Endothelial cell of umbilical vein (primary cell): ENCODE results near the gene RANGAP1. TPM values are rescaled to one million over a fixed set of nuclear protein-coding genes. Genes with fewer than 3 reads are reported as not detected.

Source experiments
- BruUV-seq: library from RNA; stranded (reverse); fragments of 400-500 nt; replicated peaks from 2 replicates; lab custom pipeline; 2021; lab: Mats Ljungman, UMichigan
- CTCF ChIA-PET: fragments of 300-600, 350-600 bp; sonication (Branson Sonifier 250); formaldehyde crosslinking; loops from one replicate; lab custom pipeline; 2021; ENCODE audit warnings: antibody characterized with exemption, inconsistent platforms; lab: Charles Lee
- POLR2A ChIA-PET: fragments of 300-600, 350-600 bp; sonication (Branson Sonifier 250); formaldehyde crosslinking; loops from one replicate; lab custom pipeline; 2021; ENCODE audit warnings: antibody characterized with exemption, inconsistent platforms; lab: Charles Lee
- DNase-seq: peaks from one replicate; pipeline ENCODE4 v3.0.0-alpha.2; 2011; ENCODE audit warnings: low read depth, low spot score
- FAIRE-seq: peaks from 2 replicates; lab custom pipeline; 2011; peaks lifted over from hg19 to GRCh38; lab: Jason Lieb, UNC
- H2AFZ ChIP-seq: 2 replicates; pipeline ENCODE4 v1.6.0; 2012; ENCODE audit warnings: low read depth, low read length, control low read depth, inconsistent platforms
- H3K27ac ChIP-seq: 2 replicates; pipeline ENCODE4 v1.5.1; 2011; ENCODE audit warnings: low read depth, mild to moderate bottlenecking, control low read depth, low read length, moderate library complexity; ENCODE audit not compliant: insufficient read depth
- H3K27me3 ChIP-seq, 2 experiments: 2 replicates each; pipeline versions ENCODE4 v1.6.0 to v1.6.1; 2011; ENCODE audit warnings: low read length in 2 of 2, mixed read lengths in 1 of 2; ENCODE audit not compliant: control insufficient read depth in 2 of 2, insufficient read depth in 2 of 2
- H3K36me3 ChIP-seq, 2 experiments: 2 replicates in 1 of 2; 3 replicates in 1 of 2; pipeline ENCODE4 v1.5.1; 2011; ENCODE audit warnings: low read length in 2 of 2, mild to moderate bottlenecking in 1 of 2, moderate library complexity in 1 of 2; ENCODE audit not compliant: control insufficient read depth in 2 of 2, insufficient read depth in 2 of 2; ENCODE audit errors: extremely low read depth in 1 of 2
- H3K4me1 ChIP-seq: 3 replicates; pipeline ENCODE4 v1.5.1; 2011; ENCODE audit warnings: mild to moderate bottlenecking, low read length; ENCODE audit not compliant: control insufficient read depth, insufficient read depth; ENCODE audit errors: extremely low read depth
- H3K4me2 ChIP-seq: 2 replicates; pipeline ENCODE4 v1.6.1; 2011; ENCODE audit warnings: low read length, control low read depth, mixed read lengths; ENCODE audit not compliant: insufficient read depth
- H3K4me3 ChIP-seq, 3 experiments: fragments of 200-600 bp in 1 of 3; sonication (generic), shearing (Covaris generic) in 1 of 3; replicated peaks in 1 of 3; 2 replicates each; pipeline ENCODE4 v1.5.1; 2011 to 2016; ENCODE audit warnings: control low read depth in 3 of 3, low read length in 3 of 3, mild to moderate bottlenecking in 2 of 3, inconsistent platforms in 1 of 3, low read depth in 1 of 3, moderate library complexity in 1 of 3; ENCODE audit not compliant: insufficient read depth in 1 of 3
- H3K79me2 ChIP-seq: 2 replicates; pipeline ENCODE4 v1.6.0; 2012; ENCODE audit warnings: low read length, inconsistent platforms; ENCODE audit not compliant: control insufficient read depth, insufficient read depth
- H3K9ac ChIP-seq: replicated peaks from 2 replicates; pipeline ENCODE3; 2011; ENCODE audit warnings: low read length, control low read depth; ENCODE audit not compliant: insufficient read depth; ENCODE audit errors: extremely low read depth
- H3K9me1 ChIP-seq: replicated peaks from 3 replicates; pipeline ENCODE4 v1.6.0; 2011; ENCODE audit warnings: mild to moderate bottlenecking, low read length; ENCODE audit not compliant: control insufficient read depth, insufficient read depth; ENCODE audit errors: extremely low read depth
- H3K9me3 ChIP-seq: replicated peaks from 2 replicates; pipeline ENCODE4 v1.5.1; 2012; ENCODE audit warnings: low read length, inconsistent platforms; ENCODE audit not compliant: control insufficient read depth, insufficient read depth
- H4K20me1 ChIP-seq: replicated peaks from 2 replicates; pipeline ENCODE3; 2011; ENCODE audit warnings: mild to moderate bottlenecking, low read length; ENCODE audit not compliant: control insufficient read depth, insufficient read depth; ENCODE audit errors: extremely low read depth
- CTCF ChIP-seq, 2 donors: IDR thresholded peaks; 1 replicate in 1 of 2; 2 replicates in 1 of 2; pipeline ENCODE4 v1.5.1; 2011; ENCODE audit warnings: low read length in 2 of 2, mild to moderate bottlenecking in 2 of 2, moderate library complexity in 2 of 2, control low read depth in 1 of 2, inconsistent platforms in 1 of 2, low read depth in 1 of 2; ENCODE audit not compliant: insufficient read depth in 1 of 2; ENCODE audit errors: extremely low read depth in 1 of 2
- EZH2 ChIP-seq: IDR thresholded peaks from 2 replicates; pipeline ENCODE4 v1.6.1; 2012; ENCODE audit warnings: borderline replicate concordance, low read depth, mild to moderate bottlenecking, moderate library complexity, low read length, inconsistent platforms; ENCODE audit not compliant: severe bottlenecking
- FOS ChIP-seq: IDR thresholded peaks from 2 replicates; pipeline ENCODE4 v1.6.1; 2011; ENCODE audit warnings: mild to moderate bottlenecking, low read length, moderate library complexity, borderline replicate concordance; ENCODE audit not compliant: insufficient read depth
- GATA2 ChIP-seq: IDR thresholded peaks from 2 replicates; pipeline ENCODE4 v1.7.0; 2011; ENCODE audit warnings: low read depth, mild to moderate bottlenecking, moderate library complexity, mixed read lengths, low read length; ENCODE audit not compliant: insufficient read length, insufficient read depth
- JUN ChIP-seq: IDR thresholded peaks from 2 replicates; pipeline ENCODE4 v1.6.1; 2011; ENCODE audit warnings: borderline replicate concordance, low read depth; ENCODE audit not compliant: insufficient read length, insufficient read depth
- MAX ChIP-seq: IDR thresholded peaks from 2 replicates; pipeline ENCODE4 v1.6.1; 2011; ENCODE audit not compliant: insufficient read depth, insufficient read length
- MYC ChIP-seq: IDR thresholded peaks from one replicate; pipeline ENCODE4 v1.6.1; 2011; ENCODE audit warnings: mild to moderate bottlenecking, low read depth, low read length
- POLR2A ChIP-seq: IDR thresholded peaks from 2 replicates; pipeline ENCODE4 v1.6.1; 2012; ENCODE audit warnings: low read depth, mild to moderate bottlenecking, control low read depth, low read length
- POLR2AphosphoS5 ChIP-seq: IDR thresholded peaks from 2 replicates; pipeline ENCODE4 v1.6.1; 2012; ENCODE audit warnings: low read depth, mild to moderate bottlenecking, control low read depth, low read length, moderate library complexity; ENCODE audit not compliant: insufficient read depth
- dilution Hi-C: fragments of 300-500 bp; cut with MboI; formaldehyde crosslinking; loops from one replicate; pipeline ENCODE4 v1.15.0; 2019; ENCODE audit warnings: low sequenced_read_pairs; ENCODE audit not compliant: extremely low pct_ligation_motif_present
- intact Hi-C: fragments of 100-400 bp; cut with micrococcal nuclease; formaldehyde crosslinking; loops from one replicate; pipeline ENCODE4 v1.10.0; 2022
- polyA plus RNA-seq, 4 experiments: library from polyadenylated mRNA; depleted of rRNA in 3 of 4; stranded (reverse) in 3 of 4; unstranded in 1 of 4; fragments of >200 nt; gene quantifications; 2 replicates each; pipeline versions ENCODE4 v1.2.1 to v1.2.3, GENCODE V29; 2011 to 2012; ENCODE audit warnings: missing spikeins in 1 of 4
- total RNA-seq: library from RNA; stranded (reverse); gene quantifications from 2 replicates; pipeline ENCODE4 v1.2.3, GENCODE V29; 2021

RANGAP1 gene
- total and polyA plus RNA-seq, 2 donors (not counting 3 experiments of a cell fraction or from before 2014, with no cell fraction given), result 169 to 182 TPM

- ChIA-PET POLR2A (no interaction called here), CTCF (interaction anchor here (1.2 to 1.4 kb wide), 2 partner anchors 12 to 367 kb away, joined by 4 to 6 read pairs; partner anchors contain the start of gene ZC3H7B)
- Histone ChIP-seq H3K4me2 (peak overlapping the region; percentile 4), H3K79me2 (peaks cover 10% of the 10 kb centered on the region), H3K9ac (no peak overlapping the region), H3K4me3 (no peak overlapping the region), H3K4me1 (peaks cover 51% of the 10 kb centered on the region), H2AFZ (no peak overlapping the region), H3K9me1 (no peaks in the 10 kb centered on the region), H3K27ac (peak overlapping the region; percentile 98), H4K20me1 (no peaks in the 10 kb centered on the region), H3K27me3 (no peaks in the 10 kb centered on the region), H3K9me3 (no peaks in the 10 kb centered on the region), H3K36me3 (no peaks in the 10 kb centered on the region)
- FAIRE-seq, result no peak
- BruUV-seq, result no TSS peak
- no peak for DNase-seq
- dilution Hi-C loops (no loop called here), intact Hi-C loops (loop anchor here (5.0 kb wide), 3 partner anchors 78 to 107 kb away; partner anchors contain the start of gene TEF)
- TF ChIP-seq GATA2, result no peak
- TF ChIP-seq POLR2AphosphoS5, result no peak
- TF ChIP-seq EZH2, result no peak
- no peak for TF ChIP-seq MYC
Observed at GRCh38 chr22:41289671-41290070, 3.7 kb upstream of the RANGAP1 start.

- BruUV-seq, result TSS peak; percentile 57
- dilution Hi-C loops (no loop called here), intact Hi-C loops (loop anchor here (5.0 kb wide), 3 partner anchors 79 to 106 kb away; partner anchors contain the start of gene TEF)
- Histone ChIP-seq H4K20me1 (no peaks in the 10 kb centered on the region), H3K4me3 (peak overlapping the region in 1 of 3 experiments; percentile 51), H3K9me1 (no peaks in the 10 kb centered on the region), H3K36me3 (no peaks in the 10 kb centered on the region), H3K9me3 (no peaks in the 10 kb centered on the region), H3K4me2 (peak overlapping the region; percentile 89), H3K9ac (peak overlapping the region; percentile 77), H2AFZ (peak overlapping the region; percentile 12), H3K79me2 (peaks cover 22% of the 10 kb centered on the region), H3K27me3 (no peaks in the 10 kb centered on the region), H3K27ac (peak overlapping the region; percentile 98), H3K4me1 (peaks cover 56% of the 10 kb centered on the region)
- no peak for TF ChIP-seq POLR2A
- peak; percentile 92 for TF ChIP-seq FOS
- peak; percentile 91 for TF ChIP-seq JUN
- TF ChIP-seq CTCF (IDR thresholded peaks at IDR 0.05; ENCODE audit: extremely low read depth in 1 of 2, insufficient read depth in 1 of 2, low read depth in 1 of 2, low read length in 2 of 2), result no peak
- no peak for TF ChIP-seq EZH2
- no peak for TF ChIP-seq MYC
- TF ChIP-seq MAX, result no peak
- peak; percentile 81 for TF ChIP-seq POLR2AphosphoS5
- peak; percentile 84 for TF ChIP-seq GATA2
- CTCF ChIA-PET, result interaction anchor here (1.3 to 5.9 kb wide), 4 partner anchors 14 to 366 kb away, joined by 4 to 53 read pairs (median 4); partner anchors contain the start of gene ZC3H7B
- DNase-seq (peak; percentile 80), FAIRE-seq (peak; percentile 74)
- POLR2A ChIA-PET, result interaction anchor here (1.0 to 1.1 kb wide), 2 partner anchors 13 to 93 kb away, joined by 3 to 4 read pairs; partner anchors contain the start of genes TEF and ZC3H7B
Observed at GRCh38 chr22:41288245-41288946, 2.4 kb upstream of the RANGAP1 start.
